ENCODE measurements around the gene PCDHA12. TPM values are rescaled to one million over a fixed set of nuclear protein-coding genes. Genes with fewer than 3 reads are reported as not detected.
"Not testable (repeated sequence)": the region's sequence is repeated elsewhere in the genome, so short reads cannot be mapped to it uniquely, and the experiment has no call there.

PCDHA12 gene
- total RNA-seq, 4 donors from 2014 or later: 0.36 to 0.85 (median 0.48) TPM; not detected in 1

- DNase-seq (ENCODE audit: low spot score in 2 of 2): no peak
- Histone ChIP-seq H3K9me3 (peaks cover 27% of the 10 kb centered on the region), H3K27me3 (peaks cover 9% of the 10 kb centered on the region), H3K27ac (no peak overlapping the region), H3K4me1 (no peaks in the 10 kb centered on the region), H3K36me3 (no peaks in the 10 kb centered on the region), H3K4me3 (no peak overlapping the region)
- 58% methylated on average over 66 of the region's 103 CpGs for WGBS
- no peak for TF ChIP-seq POLR2AphosphoS5 (IDR thresholded peaks at IDR 0.05)
- no peak for TF ChIP-seq POLR2A (IDR thresholded peaks at IDR 0.05)
- TF ChIP-seq, protein P1, sequence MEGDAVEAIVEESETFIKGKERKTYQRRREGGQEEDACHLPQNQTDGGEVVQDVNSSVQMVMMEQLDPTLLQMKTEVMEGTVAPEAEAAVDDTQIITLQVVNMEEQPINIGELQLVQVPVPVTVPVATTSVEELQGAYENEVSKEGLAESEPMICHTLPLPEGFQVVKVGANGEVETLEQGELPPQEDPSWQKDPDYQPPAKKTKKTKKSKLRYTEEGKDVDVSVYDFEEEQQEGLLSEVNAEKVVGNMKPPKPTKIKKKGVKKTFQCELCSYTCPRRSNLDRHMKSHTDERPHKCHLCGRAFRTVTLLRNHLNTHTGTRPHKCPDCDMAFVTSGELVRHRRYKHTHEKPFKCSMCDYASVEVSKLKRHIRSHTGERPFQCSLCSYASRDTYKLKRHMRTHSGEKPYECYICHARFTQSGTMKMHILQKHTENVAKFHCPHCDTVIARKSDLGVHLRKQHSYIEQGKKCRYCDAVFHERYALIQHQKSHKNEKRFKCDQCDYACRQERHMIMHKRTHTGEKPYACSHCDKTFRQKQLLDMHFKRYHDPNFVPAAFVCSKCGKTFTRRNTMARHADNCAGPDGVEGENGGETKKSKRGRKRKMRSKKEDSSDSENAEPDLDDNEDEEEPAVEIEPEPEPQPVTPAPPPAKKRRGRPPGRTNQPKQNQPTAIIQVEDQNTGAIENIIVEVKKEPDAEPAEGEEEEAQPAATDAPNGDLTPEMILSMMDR (IDR thresholded peaks at IDR 0.05): no peak
- TF ChIP-seq EP300 (IDR thresholded peaks at IDR 0.05): no peak
Observed at GRCh38 chr5:140835622-140836510, 39.2 kb upstream of the PCDHA12 start.

DNA sequence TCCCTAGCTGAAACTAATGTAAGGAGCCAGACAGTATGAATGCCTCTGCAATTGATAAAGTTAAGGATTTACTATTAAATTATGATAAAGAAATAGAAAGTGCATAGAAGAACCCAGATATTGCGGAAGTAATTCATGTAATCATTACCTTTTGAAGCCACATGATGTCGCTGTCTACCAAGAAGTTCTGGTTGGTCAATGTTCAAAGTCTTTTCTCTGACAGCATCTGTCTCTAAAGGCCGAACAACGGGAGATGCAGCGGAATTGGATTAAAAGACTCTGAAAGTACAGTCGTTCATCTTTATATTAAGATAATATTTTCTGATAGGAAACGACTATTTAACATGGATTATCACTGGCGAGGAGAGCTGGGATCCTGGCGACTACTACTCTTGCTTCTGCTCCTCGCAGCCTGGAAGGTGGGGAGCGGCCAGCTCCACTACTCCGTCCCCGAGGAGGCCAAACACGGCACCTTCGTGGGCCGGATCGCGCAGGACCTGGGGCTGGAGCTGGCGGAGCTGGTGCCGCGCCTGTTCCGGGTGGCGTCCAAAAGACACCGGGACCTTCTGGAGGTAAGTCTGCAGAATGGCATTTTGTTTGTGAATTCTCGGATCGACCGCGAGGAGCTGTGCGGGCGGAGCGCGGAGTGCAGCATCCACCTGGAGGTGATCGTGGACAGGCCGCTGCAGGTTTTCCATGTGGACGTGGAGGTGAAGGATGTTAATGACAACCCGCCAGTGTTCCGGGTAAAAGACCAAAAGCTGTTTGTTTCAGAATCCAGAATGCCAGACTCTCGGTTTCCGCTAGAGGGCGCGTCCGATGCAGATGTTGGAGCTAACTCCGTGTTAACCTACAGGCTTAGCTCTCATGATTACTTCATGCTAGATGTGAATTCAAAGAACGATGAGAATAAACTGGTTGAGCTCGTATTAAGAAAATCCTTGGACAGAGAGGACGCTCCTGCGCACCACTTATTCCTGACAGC, 33.8 kb upstream of the PCDHA12 start, which contains the start of gene PCDHA8:
Gene PCDHA8 (plus strand): TSS at position 210 of the 985 bp plus-strand sequence. CDS start 135 bp downstream, at position 345.
- 23% methylated on average over 29 of the region's 47 CpGs for WGBS
- Histone ChIP-seq H3K27me3 (no peaks in the 10 kb centered on the region), H3K27ac (no peak within 1 kb of the TSS), H3K4me3 (no peak within 1 kb of the TSS), H3K4me1 (no peaks in the 10 kb centered on the region), H3K36me3 (no peaks in the 10 kb centered on the region), H3K9me3 (peaks cover 33% of the 10 kb centered on the region)
- no peak for DNase-seq (ENCODE audit: low spot score in 2 of 2)
- no peak for TF ChIP-seq POLR2A (IDR thresholded peaks at IDR 0.05)
- TF ChIP-seq, protein P1 (IDR thresholded peaks at IDR 0.05): no peak
- TF ChIP-seq EP300 (IDR thresholded peaks at IDR 0.05): no peak
- no peak for TF ChIP-seq POLR2AphosphoS5 (IDR thresholded peaks at IDR 0.05)

GRCh38 chr5:140842798-140843733, 32.0 kb upstream of the PCDHA12 start:
- H3K27me3 ChIP-seq: no peaks in the 10 kb centered on the region
- no peak overlapping the region for H3K27ac ChIP-seq
- no peaks in the 10 kb centered on the region for H3K36me3 ChIP-seq
- TF ChIP-seq EP300 (IDR thresholded peaks at IDR 0.05) (no peak), POLR2A (IDR thresholded peaks at IDR 0.05) (no peak), POLR2AphosphoS5 (IDR thresholded peaks at IDR 0.05) (no peak)
- TF ChIP-seq, protein P1 (IDR thresholded peaks at IDR 0.05): no peak
- H3K4me1 ChIP-seq: no peaks in the 10 kb centered on the region
- no peak overlapping the region for H3K4me3 ChIP-seq
- DNase-seq (ENCODE audit: low spot score in 2 of 2): no peak
- WGBS: 50% methylated on average over 6 of the region's 87 CpGs
- peaks cover 22% of the 10 kb centered on the region for H3K9me3 ChIP-seq

DNA sequence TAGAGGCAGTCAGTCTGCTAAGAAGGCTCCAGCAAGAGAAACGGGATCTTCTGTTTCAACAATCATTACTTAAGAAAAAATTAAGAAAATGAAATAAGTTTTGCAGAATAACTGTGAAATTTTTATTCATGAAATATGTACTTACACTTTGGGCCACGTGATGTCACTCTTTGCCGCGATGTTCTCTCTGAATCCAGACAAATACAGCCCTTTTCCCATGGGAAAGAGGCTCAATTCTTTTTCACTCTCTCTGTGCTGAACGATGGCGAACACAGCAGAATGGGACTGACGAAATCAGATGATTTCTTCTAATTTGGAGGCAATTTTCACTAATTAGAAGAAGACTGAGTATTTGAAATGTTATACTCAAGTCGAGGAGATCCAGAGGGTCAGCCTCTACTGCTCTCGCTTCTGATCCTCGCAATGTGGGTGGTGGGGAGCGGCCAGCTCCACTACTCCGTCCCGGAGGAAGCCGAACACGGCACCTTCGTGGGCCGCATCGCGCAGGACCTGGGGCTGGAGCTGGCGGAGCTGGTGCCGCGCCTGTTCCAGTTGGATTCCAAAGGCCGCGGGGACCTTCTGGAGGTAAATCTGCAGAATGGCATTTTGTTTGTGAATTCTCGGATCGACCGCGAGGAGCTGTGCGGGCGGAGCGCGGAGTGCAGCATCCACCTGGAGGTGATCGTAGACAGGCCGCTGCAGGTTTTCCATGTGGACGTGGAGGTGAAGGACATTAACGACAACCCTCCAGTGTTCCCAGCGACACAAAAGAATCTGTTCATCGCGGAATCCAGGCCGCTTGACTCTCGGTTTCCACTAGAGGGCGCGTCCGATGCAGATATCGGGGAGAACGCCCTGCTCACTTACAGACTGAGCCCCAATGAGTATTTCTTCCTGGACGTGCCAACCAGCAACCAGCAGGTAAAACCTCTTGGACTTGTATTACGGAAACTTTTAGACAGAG, 26.7 kb upstream of the PCDHA12 start, which contains the start of gene PCDHA9:
Gene PCDHA9 (plus strand): TSS at position 244 of the 964 bp plus-strand sequence. CDS start 114 bp downstream, at position 358.
- H3K9me3 ChIP-seq: peaks cover 14% of the 10 kb centered on the region
- not testable (repeated sequence) for H3K4me1 ChIP-seq; DNase-seq (ENCODE audit: low spot score in 2 of 2); H3K36me3 ChIP-seq; H3K27ac ChIP-seq; H3K4me3 ChIP-seq
- H3K27me3 ChIP-seq: peaks cover 12% of the 10 kb centered on the region
- WGBS: 37% methylated on average over 28 of the region's 48 CpGs

- not testable (repeated sequence) for H3K4me3 ChIP-seq; H3K36me3 ChIP-seq; H3K4me1 ChIP-seq; DNase-seq (ENCODE audit: low spot score in 2 of 2); H3K27ac ChIP-seq
- WGBS: 55% methylated on average over 34 of the region's 101 CpGs
- Histone ChIP-seq H3K9me3 (peaks cover 12% of the 10 kb centered on the region), H3K27me3 (peaks cover 12% of the 10 kb centered on the region)
Observed at GRCh38 chr5:140849831-140850634, 25.1 kb upstream of the PCDHA12 start.
